ENCODE results near the gene ARF3.

Gene ARF3

GRCh38 chr12:48890657-48891418 is 66.4 kb downstream of the ARF3 start:
- Mint-ChIP-seq H3K9me3 (no peaks in the 10 kb centered on the region), H3K4me1 (peaks cover 11% of the 10 kb centered on the region), H3K27me3 (peaks cover 19% of the 10 kb centered on the region), H3K4me3 (peak overlapping the region; percentile 32 to 45), H3K27ac (peak overlapping the region in 1 of 2 donors; percentile 86)
- DNase-seq, result peak; percentile 75 to 81
- peak; percentile 99 for ATAC-seq

GRCh38 chr12:48889679-48890078 is 67.6 kb downstream of the ARF3 start:
- Mint-ChIP-seq H3K4me1 (peaks cover 11% of the 10 kb centered on the region), H3K9me3 (no peaks in the 10 kb centered on the region), H3K27me3 (peaks cover 19% of the 10 kb centered on the region), H3K27ac (no peak overlapping the region), H3K4me3 (no peak overlapping the region)
- DNase-seq (no peak), ATAC-seq (no peak)

Data from stimulated activated naive CD8-positive, alpha-beta T cell treated with anti-CD3 and anti-CD28 coated beads, Interleukin-15, amount 100 ng/mL, for 72 hours (primary cell).